Retinal pigment epithelial cell (primary cell): Measurements from ENCODE around the gene POU2AF1.

ENCODE experiments used
- DNase-seq: peaks from one replicate; pipeline ENCODE4 v3.0.0-alpha.2; 2010; ENCODE audit warnings: low read depth
- H3K4me3 ChIP-seq: 2 replicates; pipeline ENCODE4 v1.5.1; 2011; ENCODE audit warnings: mild to moderate bottlenecking, low read length, control low read depth, moderate library complexity
- TF ChIP-seq, protein P1 (sequence below): conservative IDR thresholded peaks from 2 replicates; pipeline ENCODE4 v1.5.1; 2011; ENCODE audit warnings: low read depth, low read length, control low read depth, inconsistent platforms

POU2AF1 gene

DNA sequence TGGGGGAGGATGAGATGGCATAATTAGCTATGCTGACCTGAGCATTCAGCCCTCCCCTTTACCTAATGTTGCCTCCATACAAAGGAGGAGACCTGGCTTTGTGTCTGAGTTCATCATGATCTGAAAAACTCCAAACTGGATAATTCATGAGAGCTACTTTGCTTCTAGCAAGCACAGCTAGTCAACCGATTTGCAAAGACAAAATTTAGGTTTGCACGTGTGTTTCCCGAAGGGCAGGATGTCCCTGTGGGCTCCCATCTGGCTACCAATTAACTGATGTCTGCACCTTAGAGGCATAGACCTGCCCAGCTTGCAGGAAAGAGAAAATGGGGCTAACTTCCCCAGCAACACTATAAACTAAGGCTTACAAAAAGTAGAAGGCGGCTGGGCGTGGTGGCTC, 42.2 kb upstream of the POU2AF1 start:
- TF ChIP-seq, protein P1, sequence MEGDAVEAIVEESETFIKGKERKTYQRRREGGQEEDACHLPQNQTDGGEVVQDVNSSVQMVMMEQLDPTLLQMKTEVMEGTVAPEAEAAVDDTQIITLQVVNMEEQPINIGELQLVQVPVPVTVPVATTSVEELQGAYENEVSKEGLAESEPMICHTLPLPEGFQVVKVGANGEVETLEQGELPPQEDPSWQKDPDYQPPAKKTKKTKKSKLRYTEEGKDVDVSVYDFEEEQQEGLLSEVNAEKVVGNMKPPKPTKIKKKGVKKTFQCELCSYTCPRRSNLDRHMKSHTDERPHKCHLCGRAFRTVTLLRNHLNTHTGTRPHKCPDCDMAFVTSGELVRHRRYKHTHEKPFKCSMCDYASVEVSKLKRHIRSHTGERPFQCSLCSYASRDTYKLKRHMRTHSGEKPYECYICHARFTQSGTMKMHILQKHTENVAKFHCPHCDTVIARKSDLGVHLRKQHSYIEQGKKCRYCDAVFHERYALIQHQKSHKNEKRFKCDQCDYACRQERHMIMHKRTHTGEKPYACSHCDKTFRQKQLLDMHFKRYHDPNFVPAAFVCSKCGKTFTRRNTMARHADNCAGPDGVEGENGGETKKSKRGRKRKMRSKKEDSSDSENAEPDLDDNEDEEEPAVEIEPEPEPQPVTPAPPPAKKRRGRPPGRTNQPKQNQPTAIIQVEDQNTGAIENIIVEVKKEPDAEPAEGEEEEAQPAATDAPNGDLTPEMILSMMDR = no peak
- no peak for DNase-seq
- H3K4me3 ChIP-seq = no peak overlapping the region

DNA sequence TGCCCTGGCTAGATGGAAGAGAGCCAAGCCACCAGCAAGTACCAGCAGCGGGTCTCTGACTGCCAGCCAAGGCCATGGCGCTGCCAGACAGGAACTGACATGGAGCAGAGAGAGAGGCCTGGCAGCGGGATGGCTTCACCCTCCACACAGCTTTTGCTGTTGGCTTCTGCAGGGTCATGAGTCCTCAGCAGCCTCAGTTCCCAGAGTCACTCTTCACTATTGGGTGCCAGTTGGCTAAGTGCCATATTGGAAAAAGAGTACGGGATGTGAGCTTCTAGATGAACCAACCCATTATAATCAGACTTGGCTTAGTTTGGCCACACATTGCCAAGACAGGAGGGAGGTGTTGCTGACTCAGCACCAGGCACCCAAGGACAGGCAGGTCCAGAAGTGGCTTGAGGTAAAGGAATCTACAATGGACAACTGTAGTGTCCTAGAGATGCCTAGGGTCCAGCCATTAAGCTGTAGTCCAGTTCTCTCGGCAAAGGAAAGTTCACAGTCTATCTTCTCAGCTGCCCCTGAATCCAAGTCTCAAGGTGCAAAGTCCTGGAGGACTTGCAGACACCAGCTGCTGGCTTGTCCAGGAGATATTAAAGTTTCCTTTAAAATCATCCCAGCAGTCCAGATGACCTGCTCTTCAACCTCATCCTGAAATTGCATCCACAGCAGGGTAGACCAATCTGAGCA, 40.7 kb upstream of the POU2AF1 start:
- no peak overlapping the region for H3K4me3 ChIP-seq
- DNase-seq = no peak
- TF ChIP-seq, protein P1 = no peak

DNA sequence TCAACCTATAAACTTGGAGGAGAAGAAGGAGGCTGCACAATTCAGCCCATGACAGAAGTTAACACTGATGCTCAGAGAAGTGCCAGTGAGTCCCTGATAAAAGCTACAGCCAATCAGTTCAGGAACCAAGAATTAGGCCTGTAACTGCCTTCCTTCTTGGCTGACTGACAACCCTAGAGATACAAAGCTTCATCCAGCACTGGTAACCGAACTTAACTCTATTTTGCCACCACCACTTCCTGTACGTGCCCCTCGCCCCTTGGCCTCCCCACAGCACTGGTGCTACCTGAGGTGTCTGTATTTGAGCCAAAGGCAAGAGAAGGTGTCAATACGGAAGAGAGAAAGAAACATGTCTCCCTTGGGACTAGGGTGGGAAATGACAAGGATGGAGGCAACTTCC, 40.1 kb upstream of the POU2AF1 start:
- H3K4me3 ChIP-seq = no peak overlapping the region
- TF ChIP-seq, protein P1 = no peak
- no peak for DNase-seq

DNA sequence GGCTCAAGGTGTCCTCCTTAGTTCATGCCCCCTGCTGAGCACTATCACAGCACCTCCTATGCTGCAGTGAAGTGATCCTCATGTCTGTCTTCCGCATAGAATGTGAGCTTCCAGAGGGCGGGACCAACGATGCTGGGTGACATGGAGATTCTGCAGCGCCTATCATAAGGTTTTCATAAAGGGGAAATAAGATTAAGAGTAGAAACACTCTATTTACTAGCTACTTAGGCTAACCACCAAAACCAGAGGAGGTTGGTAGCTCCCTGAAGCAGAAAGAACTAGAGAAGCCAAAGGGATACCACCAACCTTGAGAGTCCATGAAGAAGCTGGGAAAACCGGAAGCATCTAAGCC, 39.3 kb upstream of the POU2AF1 start:
- no peak for DNase-seq
- no peak overlapping the region for H3K4me3 ChIP-seq
- TF ChIP-seq, protein P1 = no peak

DNA sequence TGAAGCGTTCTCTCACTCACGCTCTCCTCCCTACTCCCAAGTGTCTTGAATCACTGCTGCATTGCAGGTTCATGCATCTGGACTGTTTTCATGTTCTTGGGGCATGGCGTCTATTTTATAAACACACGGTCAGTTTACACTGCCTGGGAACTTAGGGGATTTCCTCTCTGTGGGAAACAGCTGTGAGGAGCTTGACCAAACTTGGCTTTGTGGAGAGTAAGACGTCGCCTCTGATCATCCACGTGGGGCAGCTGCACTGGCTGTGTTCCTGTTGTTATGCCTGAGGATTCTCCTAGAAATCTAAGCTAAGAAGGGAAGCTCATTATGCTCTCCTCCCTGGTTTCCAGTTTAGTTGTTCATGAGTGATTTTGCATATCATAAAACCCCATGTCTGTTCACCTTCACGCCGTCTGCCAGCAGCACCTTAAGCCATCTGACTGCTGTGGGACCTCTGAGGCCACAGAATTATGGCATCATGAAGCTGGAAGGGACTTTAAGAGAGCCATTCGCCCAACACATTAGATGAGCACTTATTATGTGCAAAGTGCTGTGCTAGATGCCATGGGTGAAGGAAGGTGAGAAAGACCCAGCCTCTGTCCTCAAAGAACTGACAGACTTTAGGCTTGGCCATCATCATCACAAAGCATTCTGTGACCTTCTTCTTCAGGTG, 38.8 kb upstream of the POU2AF1 start:
- no peak for DNase-seq
- TF ChIP-seq, protein P1 = no peak
- no peak overlapping the region for H3K4me3 ChIP-seq

DNA sequence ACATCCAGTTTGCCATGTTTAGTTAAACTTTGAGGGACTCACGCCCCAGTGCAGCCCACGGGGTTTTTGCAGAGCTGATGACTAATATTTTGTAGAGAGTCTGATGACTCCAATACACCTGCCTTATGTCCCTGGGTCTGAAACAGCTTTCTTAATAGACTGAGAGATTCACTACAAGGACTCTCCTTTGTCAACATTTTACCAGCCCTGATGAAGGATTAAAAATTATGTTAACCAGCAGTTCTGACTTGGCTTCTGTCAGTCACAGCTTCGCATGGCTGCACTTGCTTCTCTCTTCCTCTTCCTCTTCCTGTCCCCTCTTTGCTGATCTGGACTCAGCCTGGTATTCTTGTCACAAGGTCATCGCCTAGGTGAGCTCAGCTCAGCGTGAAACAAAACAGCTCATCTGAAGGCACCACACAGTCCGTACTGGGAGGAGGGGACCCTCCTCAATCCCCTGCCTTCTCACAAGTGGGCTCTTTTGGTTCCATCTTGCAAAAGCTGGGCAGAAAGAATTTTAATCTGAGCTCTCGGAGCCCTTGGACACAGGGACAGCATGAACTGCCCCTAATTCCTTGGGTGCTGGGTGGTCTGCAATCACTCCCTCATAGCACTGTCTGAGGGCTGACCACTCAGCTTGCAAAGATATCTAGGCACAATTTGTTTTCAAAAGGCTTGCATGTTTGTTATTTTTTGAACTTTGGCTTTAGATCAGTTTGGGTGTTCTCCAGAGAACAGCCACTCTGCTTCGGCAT, 38.1 kb upstream of the POU2AF1 start:
- H3K4me3 ChIP-seq = no peak overlapping the region
- TF ChIP-seq, protein P1 = no peak
- DNase-seq = no peak
